ENCODE results near the gene THEM4. TPM values are rescaled to one million over a fixed set of nuclear protein-coding genes. Genes with fewer than 3 reads are reported as not detected.

Gene THEM4
- total and polyA plus RNA-seq, 10 donors: 10.1 to 46.3 (median 15.5) TPM

- no peaks in the 10 kb centered on the region for H3K9me3 ChIP-seq
- no peak overlapping the region for H3K4me3 ChIP-seq
- intact Hi-C loops (cut with DNase I; ENCODE audit: low total_unique reads): no loop called here
- no peaks in the 10 kb centered on the region for H3K36me3 ChIP-seq
- no peaks in the 10 kb centered on the region for H3K4me1 ChIP-seq
- no peaks in the 10 kb centered on the region for H3K27me3 ChIP-seq (replicated peaks in 1 of 7)
- no peak overlapping the region for H3K27ac ChIP-seq
- DNase-seq: no peak
- WGBS, 5 donors: 82 to 94% (median 84%) methylated on average over 7 of the region's 7 CpGs
- TF ChIP-seq POLR2A (IDR thresholded peaks at IDR 0.05): no peak
- TF ChIP-seq, protein P1, sequence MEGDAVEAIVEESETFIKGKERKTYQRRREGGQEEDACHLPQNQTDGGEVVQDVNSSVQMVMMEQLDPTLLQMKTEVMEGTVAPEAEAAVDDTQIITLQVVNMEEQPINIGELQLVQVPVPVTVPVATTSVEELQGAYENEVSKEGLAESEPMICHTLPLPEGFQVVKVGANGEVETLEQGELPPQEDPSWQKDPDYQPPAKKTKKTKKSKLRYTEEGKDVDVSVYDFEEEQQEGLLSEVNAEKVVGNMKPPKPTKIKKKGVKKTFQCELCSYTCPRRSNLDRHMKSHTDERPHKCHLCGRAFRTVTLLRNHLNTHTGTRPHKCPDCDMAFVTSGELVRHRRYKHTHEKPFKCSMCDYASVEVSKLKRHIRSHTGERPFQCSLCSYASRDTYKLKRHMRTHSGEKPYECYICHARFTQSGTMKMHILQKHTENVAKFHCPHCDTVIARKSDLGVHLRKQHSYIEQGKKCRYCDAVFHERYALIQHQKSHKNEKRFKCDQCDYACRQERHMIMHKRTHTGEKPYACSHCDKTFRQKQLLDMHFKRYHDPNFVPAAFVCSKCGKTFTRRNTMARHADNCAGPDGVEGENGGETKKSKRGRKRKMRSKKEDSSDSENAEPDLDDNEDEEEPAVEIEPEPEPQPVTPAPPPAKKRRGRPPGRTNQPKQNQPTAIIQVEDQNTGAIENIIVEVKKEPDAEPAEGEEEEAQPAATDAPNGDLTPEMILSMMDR (IDR thresholded peaks at IDR 0.05 in 8 of 11, conservative IDR thresholded peaks at IDR 0.05 in 3 of 11): no peak
- TF ChIP-seq POLR2AphosphoS5 (IDR thresholded peaks at IDR 0.05): no peak
Observed at GRCh38 chr1:151854658-151855057, 54.7 kb downstream of the THEM4 start.

DNA sequence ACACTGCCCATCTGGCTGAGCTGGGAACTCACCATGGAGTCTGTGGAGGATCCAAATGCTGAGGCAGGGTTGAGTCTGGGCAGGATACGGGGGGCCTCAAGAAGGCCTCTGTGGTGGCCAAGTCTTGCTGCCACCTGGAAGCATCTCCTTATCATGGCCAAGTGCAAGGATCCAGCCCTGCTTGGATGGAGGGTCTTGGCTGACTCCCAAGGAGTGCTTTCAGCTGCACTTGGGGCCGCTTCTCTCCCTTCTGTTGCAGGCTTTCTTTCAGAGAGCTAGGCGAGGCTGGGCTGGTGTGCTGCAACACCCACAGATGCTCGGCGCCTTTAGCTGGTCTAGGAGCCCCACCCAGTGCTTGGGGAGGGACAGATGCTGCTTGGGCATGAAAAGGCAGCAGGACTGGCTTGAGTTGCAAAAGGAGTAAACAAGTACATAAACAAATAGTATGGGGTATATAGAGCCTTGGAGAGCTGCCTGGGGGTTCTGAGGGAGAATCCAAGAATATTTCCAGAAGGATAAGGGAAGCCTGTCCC is 55.8 kb downstream of the THEM4 start, which contains the start of gene THEM5:
Gene THEM5, minus strand, starts transcription at position 302 of the 533 bp plus-strand sequence. Its CDS starts 147 bp downstream, at position 155.
- TF ChIP-seq POLR2AphosphoS5 (IDR thresholded peaks at IDR 0.05) (no peak), POLR2A (IDR thresholded peaks at IDR 0.05) (no peak)
- TF ChIP-seq, protein P1 (IDR thresholded peaks at IDR 0.05 in 8 of 11, conservative IDR thresholded peaks at IDR 0.05 in 3 of 11): no peak
- H3K27me3 ChIP-seq (replicated peaks in 1 of 7): no peaks in the 10 kb centered on the region
- no peaks in the 10 kb centered on the region for H3K36me3 ChIP-seq
- no peak within 1 kb of the TSS for H3K27ac ChIP-seq
- no peaks in the 10 kb centered on the region for H3K9me3 ChIP-seq
- intact Hi-C loops (cut with DNase I; ENCODE audit: low total_unique reads): no loop called here
- 68 to 86% (median 79%) methylated on average over 3 to 5 of the region's 5 CpGs for WGBS, 5 donors
- H3K4me3 ChIP-seq: no peak within 1 kb of the TSS
- peaks cover 0 to 8% (median 2%) of the 10 kb centered on the region in 6 donors for H3K4me1 ChIP-seq
- no peak for DNase-seq

DNA sequence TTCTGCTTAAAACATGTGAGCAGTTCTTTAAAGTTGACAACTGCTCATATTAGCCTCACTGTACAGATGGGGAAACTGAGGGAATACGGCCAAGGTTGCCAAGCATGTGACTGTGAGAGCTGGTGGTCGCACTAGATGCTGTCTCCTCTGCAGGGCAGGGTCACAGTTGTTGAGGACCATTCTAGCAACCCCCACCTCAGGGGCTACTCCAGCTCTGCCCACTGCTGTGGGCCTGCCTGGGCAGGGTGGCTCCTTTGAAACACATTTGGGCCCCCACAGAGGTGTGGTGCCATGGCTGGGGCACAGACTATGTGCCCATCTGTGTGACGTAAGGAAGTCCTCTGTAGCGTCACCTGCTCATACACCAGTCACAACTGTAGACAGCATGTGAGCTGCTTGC is 56.6 kb downstream of the THEM4 start:
- no peaks in the 10 kb centered on the region for H3K36me3 ChIP-seq
- intact Hi-C loops (cut with DNase I; ENCODE audit: low total_unique reads): no loop called here
- H3K4me1 ChIP-seq: peaks cover 0 to 13% (median 6%) of the 10 kb centered on the region in 6 donors
- H3K27ac ChIP-seq: no peak overlapping the region
- no peaks in the 10 kb centered on the region for H3K9me3 ChIP-seq
- DNase-seq: no peak
- no peak for TF ChIP-seq POLR2AphosphoS5 (IDR thresholded peaks at IDR 0.05)
- TF ChIP-seq, protein P1 (IDR thresholded peaks at IDR 0.05 in 8 of 11, conservative IDR thresholded peaks at IDR 0.05 in 3 of 11): no peak
- TF ChIP-seq POLR2A (IDR thresholded peaks at IDR 0.05): no peak
- no peaks in the 10 kb centered on the region for H3K27me3 ChIP-seq (replicated peaks in 1 of 7)
- H3K4me3 ChIP-seq: no peak overlapping the region
- 71 to 95% (median 90%) methylated on average over 2 to 4 of the region's 4 CpGs for WGBS, 5 donors

GRCh38 chr1:151851886-151852285 is 57.4 kb downstream of the THEM4 start:
- DNase-seq: no peak
- Histone ChIP-seq H3K27me3 (replicated peaks in 1 of 7) (no peaks in the 10 kb centered on the region), H3K27ac (no peak overlapping the region), H3K36me3 (no peaks in the 10 kb centered on the region), H3K4me3 (no peak overlapping the region), H3K4me1 (peaks cover 0 to 14% (median 6%) of the 10 kb centered on the region in 6 donors), H3K9me3 (no peaks in the 10 kb centered on the region)
- WGBS, 5 donors: 83 to 95% (median 88%) methylated on average over 8 of the region's 8 CpGs
- TF ChIP-seq POLR2A (IDR thresholded peaks at IDR 0.05) (no peak), POLR2AphosphoS5 (IDR thresholded peaks at IDR 0.05) (no peak)
- TF ChIP-seq, protein P1 (IDR thresholded peaks at IDR 0.05 in 8 of 11, conservative IDR thresholded peaks at IDR 0.05 in 3 of 11): no peak
- intact Hi-C loops (cut with DNase I; ENCODE audit: low total_unique reads): no loop called here
